HepG2 (cell line): ENCODE measurements around the gene GUCY2D.

Experiments
- CREB1 ChIP-seq, 2 experiments: fragments of 450-650 bp in 1 of 2; IDR thresholded peaks; 2 replicates each; pipeline ENCODE4 v1.6.1; 2016 to 2017; ENCODE audit warnings: control low read depth in 1 of 2, mild to moderate bottlenecking in 1 of 2, missing compliant biosample characterization in 1 of 2, missing genetic modification characterization in 1 of 2
- CTCF ChIP-seq: sonication (generic); formaldehyde crosslinking; IDR thresholded peaks from 2 replicates; pipeline ENCODE4 v1.5.0; 2020; ENCODE audit warnings: mild to moderate bottlenecking, missing genetic modification reagents, moderate library complexity
- NFYB ChIP-seq: sonication (generic); formaldehyde crosslinking; IDR thresholded peaks from 2 replicates; pipeline ENCODE4 v1.4.0; 2020; ENCODE audit warnings: missing genetic modification reagents
- POGZ ChIP-seq: sonication (generic); formaldehyde crosslinking; IDR thresholded peaks from 2 replicates; pipeline ENCODE4 v1.4.0; 2020; ENCODE audit warnings: mild to moderate bottlenecking, missing genetic modification reagents
- POLR2A ChIP-seq, 2 experiments: IDR thresholded peaks; 2 replicates each; pipeline ENCODE4 v1.6.1; 2011; ENCODE audit warnings: low read depth in 2 of 2, low read length in 2 of 2, mild to moderate bottlenecking in 1 of 2, moderate library complexity in 1 of 2; ENCODE audit not compliant: insufficient read depth in 1 of 2
- ZNF879 ChIP-seq: sonication (generic); formaldehyde crosslinking; IDR thresholded peaks from 2 replicates; pipeline ENCODE4 v1.8.1; 2023; ENCODE audit warnings: missing genetic modification reagents

DNA sequence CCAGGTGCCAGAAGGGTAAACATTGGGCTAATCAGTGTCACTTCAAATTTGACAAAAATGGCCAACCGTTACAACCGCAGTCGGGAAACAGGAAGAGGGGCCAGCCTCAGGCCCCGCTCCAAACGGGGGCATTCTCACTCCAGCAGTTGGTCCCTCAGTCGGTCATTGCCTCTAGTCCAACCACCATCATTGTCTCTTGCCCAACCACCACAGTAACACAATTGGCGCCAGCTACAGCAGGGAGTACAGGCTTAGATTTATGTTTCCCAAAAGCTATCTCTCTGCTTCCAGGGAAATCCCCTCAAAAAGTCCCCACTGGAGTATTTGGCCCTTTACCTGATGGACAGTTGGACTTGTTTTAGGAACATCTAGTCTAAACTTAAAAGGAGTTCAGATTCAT, 56.7 kb downstream of the GUCY2D start:
- no peak for TF ChIP-seq CTCF (CRISPR knock-in tag)
- TF ChIP-seq ZNF879 (CRISPR knock-in tag) = no peak
- TF ChIP-seq POLR2A (IDR thresholded peaks at IDR 0.05; ENCODE audit: insufficient read depth in 1 of 2, low read depth in 2 of 2, low read length in 2 of 2) = peak in 1 of 2 experiments; percentile 82; a peak in 2 of 4 replicates
- TF ChIP-seq NFYB (CRISPR knock-in tag) = no peak
- TF ChIP-seq CREB1 (IDR thresholded peaks at IDR 0.05) = no peak
- no peak for TF ChIP-seq CREB1 (CRISPR knock-in tag; IDR thresholded peaks at IDR 0.05)
- TF ChIP-seq POGZ (CRISPR knock-in tag) = no peak
